WTC11 (cell line): ENCODE measurements around the gene HES5.

ENCODE experiments used
- FOXJ3 ChIP-seq: sonication (generic); formaldehyde crosslinking; IDR thresholded peaks from 2 replicates; pipeline ENCODE4 v1.9.0; 2021; ENCODE audit warnings: missing genetic modification reagents, mild to moderate bottlenecking, borderline replicate concordance
- FOXP1 ChIP-seq: sonication (generic); formaldehyde crosslinking; IDR thresholded peaks from 2 replicates; pipeline ENCODE4 v1.8.0; 2022; ENCODE audit warnings: missing genetic modification reagents, mild to moderate bottlenecking, moderate library complexity, borderline replicate concordance
- KAT7 ChIP-seq: sonication (generic); formaldehyde crosslinking; IDR thresholded peaks from 2 replicates; pipeline ENCODE4 v1.8.1; 2023; ENCODE audit warnings: missing genetic modification reagents, mild to moderate bottlenecking, borderline replicate concordance
- NR2C2 ChIP-seq: sonication (generic); formaldehyde crosslinking; IDR thresholded peaks from 2 replicates; pipeline ENCODE4 v1.8.0; 2022; ENCODE audit warnings: mild to moderate bottlenecking, missing genetic modification reagents
- SMAD3 ChIP-seq: sonication (generic); formaldehyde crosslinking; IDR thresholded peaks from 2 replicates; pipeline ENCODE4 v1.8.0; 2022; ENCODE audit warnings: missing genetic modification reagents, mild to moderate bottlenecking, borderline replicate concordance
- TF ChIP-seq, protein P1 (sequence below): fragments of 200-600 bp; IDR thresholded peaks from 2 replicates; pipeline ENCODE4 v1.8.0; 2022; ENCODE audit warnings: antibody characterized with exemption
- TF ChIP-seq, protein P2 (sequence below): sonication (generic); formaldehyde crosslinking; IDR thresholded peaks from 2 replicates; pipeline ENCODE4 v1.8.1; 2023; ENCODE audit warnings: mild to moderate bottlenecking, missing genetic modification reagents
- TF ChIP-seq, protein P3 (sequence below): sonication (generic); formaldehyde crosslinking; conservative IDR thresholded peaks from 2 replicates; pipeline ENCODE4 v1.8.1; 2022; ENCODE audit warnings: mild to moderate bottlenecking, missing genetic modification reagents
- TF ChIP-seq, protein P4 (sequence below): sonication (generic); formaldehyde crosslinking; IDR thresholded peaks from 2 replicates; pipeline ENCODE4 v1.8.0; 2022; ENCODE audit warnings: mild to moderate bottlenecking, missing genetic modification reagents
- TF ChIP-seq, protein P5 (sequence below): sonication (generic); formaldehyde crosslinking; IDR thresholded peaks from 2 replicates; pipeline ENCODE4 v1.8.1; 2022; ENCODE audit warnings: low read depth, missing genetic modification reagents, borderline replicate concordance
- TF ChIP-seq, protein P6 (sequence below): sonication (generic); formaldehyde crosslinking; IDR thresholded peaks from 2 replicates; pipeline ENCODE4 v1.8.1; 2023; ENCODE audit warnings: mild to moderate bottlenecking, missing genetic modification reagents, moderate library complexity

DNA sequence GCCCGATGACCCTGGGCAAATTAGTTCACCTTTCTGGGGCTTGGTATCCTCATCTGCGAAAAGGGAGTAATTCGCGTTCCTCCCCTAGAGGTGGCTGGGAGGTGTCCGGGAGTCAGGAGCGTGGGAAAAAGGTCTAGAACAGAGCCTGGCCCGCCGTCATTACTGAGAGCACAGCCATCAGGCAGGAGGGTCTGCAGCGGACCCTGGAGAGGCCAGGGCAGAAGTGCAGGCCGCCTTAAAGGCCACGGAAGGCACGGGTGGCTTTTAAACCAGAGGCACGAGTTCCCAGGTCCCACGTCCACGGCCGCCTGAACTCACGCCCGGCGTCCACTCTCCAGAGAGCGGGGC is 4.5 kb downstream of the HES5 start:
- TF ChIP-seq, protein P1, sequence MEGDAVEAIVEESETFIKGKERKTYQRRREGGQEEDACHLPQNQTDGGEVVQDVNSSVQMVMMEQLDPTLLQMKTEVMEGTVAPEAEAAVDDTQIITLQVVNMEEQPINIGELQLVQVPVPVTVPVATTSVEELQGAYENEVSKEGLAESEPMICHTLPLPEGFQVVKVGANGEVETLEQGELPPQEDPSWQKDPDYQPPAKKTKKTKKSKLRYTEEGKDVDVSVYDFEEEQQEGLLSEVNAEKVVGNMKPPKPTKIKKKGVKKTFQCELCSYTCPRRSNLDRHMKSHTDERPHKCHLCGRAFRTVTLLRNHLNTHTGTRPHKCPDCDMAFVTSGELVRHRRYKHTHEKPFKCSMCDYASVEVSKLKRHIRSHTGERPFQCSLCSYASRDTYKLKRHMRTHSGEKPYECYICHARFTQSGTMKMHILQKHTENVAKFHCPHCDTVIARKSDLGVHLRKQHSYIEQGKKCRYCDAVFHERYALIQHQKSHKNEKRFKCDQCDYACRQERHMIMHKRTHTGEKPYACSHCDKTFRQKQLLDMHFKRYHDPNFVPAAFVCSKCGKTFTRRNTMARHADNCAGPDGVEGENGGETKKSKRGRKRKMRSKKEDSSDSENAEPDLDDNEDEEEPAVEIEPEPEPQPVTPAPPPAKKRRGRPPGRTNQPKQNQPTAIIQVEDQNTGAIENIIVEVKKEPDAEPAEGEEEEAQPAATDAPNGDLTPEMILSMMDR: no peak
- no peak for TF ChIP-seq NR2C2 (CRISPR knock-in tag)
- TF ChIP-seq FOXP1 (CRISPR knock-in tag): no peak
- no peak for TF ChIP-seq SMAD3 (CRISPR knock-in tag)
- TF ChIP-seq, protein P2, sequence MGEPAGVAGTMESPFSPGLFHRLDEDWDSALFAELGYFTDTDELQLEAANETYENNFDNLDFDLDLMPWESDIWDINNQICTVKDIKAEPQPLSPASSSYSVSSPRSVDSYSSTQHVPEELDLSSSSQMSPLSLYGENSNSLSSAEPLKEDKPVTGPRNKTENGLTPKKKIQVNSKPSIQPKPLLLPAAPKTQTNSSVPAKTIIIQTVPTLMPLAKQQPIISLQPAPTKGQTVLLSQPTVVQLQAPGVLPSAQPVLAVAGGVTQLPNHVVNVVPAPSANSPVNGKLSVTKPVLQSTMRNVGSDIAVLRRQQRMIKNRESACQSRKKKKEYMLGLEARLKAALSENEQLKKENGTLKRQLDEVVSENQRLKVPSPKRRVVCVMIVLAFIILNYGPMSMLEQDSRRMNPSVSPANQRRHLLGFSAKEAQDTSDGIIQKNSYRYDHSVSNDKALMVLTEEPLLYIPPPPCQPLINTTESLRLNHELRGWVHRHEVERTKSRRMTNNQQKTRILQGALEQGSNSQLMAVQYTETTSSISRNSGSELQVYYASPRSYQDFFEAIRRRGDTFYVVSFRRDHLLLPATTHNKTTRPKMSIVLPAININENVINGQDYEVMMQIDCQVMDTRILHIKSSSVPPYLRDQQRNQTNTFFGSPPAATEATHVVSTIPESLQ (CRISPR knock-in tag): no peak
- TF ChIP-seq, protein P3, sequence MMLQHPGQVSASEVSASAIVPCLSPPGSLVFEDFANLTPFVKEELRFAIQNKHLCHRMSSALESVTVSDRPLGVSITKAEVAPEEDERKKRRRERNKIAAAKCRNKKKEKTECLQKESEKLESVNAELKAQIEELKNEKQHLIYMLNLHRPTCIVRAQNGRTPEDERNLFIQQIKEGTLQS (CRISPR knock-in tag): no peak
- TF ChIP-seq KAT7 (CRISPR knock-in tag): no peak
- TF ChIP-seq, protein P4, sequence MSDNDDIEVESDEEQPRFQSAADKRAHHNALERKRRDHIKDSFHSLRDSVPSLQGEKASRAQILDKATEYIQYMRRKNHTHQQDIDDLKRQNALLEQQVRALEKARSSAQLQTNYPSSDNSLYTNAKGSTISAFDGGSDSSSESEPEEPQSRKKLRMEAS (CRISPR knock-in tag): no peak
- TF ChIP-seq, protein P5, sequence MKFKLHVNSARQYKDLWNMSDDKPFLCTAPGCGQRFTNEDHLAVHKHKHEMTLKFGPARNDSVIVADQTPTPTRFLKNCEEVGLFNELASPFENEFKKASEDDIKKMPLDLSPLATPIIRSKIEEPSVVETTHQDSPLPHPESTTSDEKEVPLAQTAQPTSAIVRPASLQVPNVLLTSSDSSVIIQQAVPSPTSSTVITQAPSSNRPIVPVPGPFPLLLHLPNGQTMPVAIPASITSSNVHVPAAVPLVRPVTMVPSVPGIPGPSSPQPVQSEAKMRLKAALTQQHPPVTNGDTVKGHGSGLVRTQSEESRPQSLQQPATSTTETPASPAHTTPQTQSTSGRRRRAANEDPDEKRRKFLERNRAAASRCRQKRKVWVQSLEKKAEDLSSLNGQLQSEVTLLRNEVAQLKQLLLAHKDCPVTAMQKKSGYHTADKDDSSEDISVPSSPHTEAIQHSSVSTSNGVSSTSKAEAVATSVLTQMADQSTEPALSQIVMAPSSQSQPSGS (CRISPR knock-in tag): no peak
- TF ChIP-seq, protein P6, sequence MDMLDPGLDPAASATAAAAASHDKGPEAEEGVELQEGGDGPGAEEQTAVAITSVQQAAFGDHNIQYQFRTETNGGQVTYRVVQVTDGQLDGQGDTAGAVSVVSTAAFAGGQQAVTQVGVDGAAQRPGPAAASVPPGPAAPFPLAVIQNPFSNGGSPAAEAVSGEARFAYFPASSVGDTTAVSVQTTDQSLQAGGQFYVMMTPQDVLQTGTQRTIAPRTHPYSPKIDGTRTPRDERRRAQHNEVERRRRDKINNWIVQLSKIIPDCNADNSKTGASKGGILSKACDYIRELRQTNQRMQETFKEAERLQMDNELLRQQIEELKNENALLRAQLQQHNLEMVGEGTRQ (CRISPR knock-in tag): no peak
- TF ChIP-seq FOXJ3 (CRISPR knock-in tag): no peak
